ENCODE data around the gene TH.

- TF ChIP-seq POLR2A (IDR thresholded peaks at IDR 0.05; ENCODE audit: low read depth, low read length) (no peak), TAF1 (IDR thresholded peaks at IDR 0.05; ENCODE audit: borderline replicate concordance, low read depth, low read length) (no peak), POLR2AphosphoS5 (IDR thresholded peaks at IDR 0.05; ENCODE audit: low read depth, low read length) (no peak)
Observed at GRCh38 chr11:2140411-2141400, 30.9 kb downstream of the TH start.
